H9 (cell line): ENCODE data around the gene PRKCA. TPM values are rescaled to one million over a fixed set of nuclear protein-coding genes. Genes with fewer than 3 reads are reported as not detected.
A peak's percentile ranks its signal among the peaks of the same experiment; 100 is the strongest.

Experiments
- DNase-seq: peaks from one replicate; pipeline ENCODE4 v3.0.0-alpha.2; 2017
- H2AFZ ChIP-seq: one replicate; pipeline ENCODE4 v1.6.1; 2013; ENCODE audit warnings: mild to moderate bottlenecking, low read length, control low read depth, moderate library complexity
- H2AK5ac ChIP-seq: 2 replicates; pipeline ENCODE4 v1.6.1; 2013; ENCODE audit warnings: low read length, control low read depth, mixed read lengths; ENCODE audit not compliant: insufficient read length
- H2BK120ac ChIP-seq: one replicate; pipeline ENCODE4 v1.6.1; 2013; ENCODE audit warnings: low read depth, mild to moderate bottlenecking, low read length, control low read depth, inconsistent platforms; ENCODE audit not compliant: poor library complexity, severe bottlenecking
- H2BK12ac ChIP-seq: 2 replicates; pipeline ENCODE4 v1.6.1; 2013; ENCODE audit warnings: low read length, control low read depth, mixed read lengths, low read depth; ENCODE audit not compliant: insufficient read length
- H2BK15ac ChIP-seq: 2 replicates; pipeline ENCODE4 v1.6.1; 2013; ENCODE audit warnings: low read depth, low read length, control low read depth
- H2BK20ac ChIP-seq: one replicate; pipeline ENCODE4 v1.6.1; 2013; ENCODE audit warnings: low read depth, mild to moderate bottlenecking, low read length, control low read depth, inconsistent platforms; ENCODE audit not compliant: poor library complexity, severe bottlenecking
- H2BK5ac ChIP-seq: 2 replicates; pipeline ENCODE4 v1.6.1; 2013; ENCODE audit warnings: low read length, control low read depth, mixed read lengths; ENCODE audit not compliant: insufficient read length
- H3K14ac ChIP-seq: 2 replicates; pipeline ENCODE4 v1.6.1; 2013; ENCODE audit warnings: low read length, control low read depth; ENCODE audit not compliant: insufficient read depth
- H3K18ac ChIP-seq: 2 replicates; pipeline ENCODE4 v1.6.1; 2013; ENCODE audit warnings: low read depth, mild to moderate bottlenecking, mixed read lengths, low read length, control low read depth; ENCODE audit not compliant: insufficient read length
- H3K23ac ChIP-seq: 2 replicates; pipeline ENCODE4 v1.6.1; 2013; ENCODE audit warnings: low read length, control low read depth, mixed read lengths, low read depth; ENCODE audit not compliant: insufficient read length
- H3K23me2 ChIP-seq: 2 replicates; pipeline ENCODE4 v1.6.1; 2013; ENCODE audit warnings: low read depth, mild to moderate bottlenecking, mixed read lengths, low read length, control low read depth; ENCODE audit not compliant: insufficient read length, poor library complexity, severe bottlenecking
- H3K27ac ChIP-seq: 2 replicates; pipeline ENCODE4 v1.5.1; 2013; ENCODE audit warnings: low read length, control low read depth, mixed read lengths, low read depth; ENCODE audit not compliant: insufficient read length
- H3K27me3 ChIP-seq: 2 replicates; pipeline ENCODE4 v1.6.1; 2013; ENCODE audit warnings: low read length, control low read depth, inconsistent platforms; ENCODE audit not compliant: insufficient read depth
- H3K4ac ChIP-seq: 2 replicates; pipeline ENCODE4 v1.6.1; 2013; ENCODE audit warnings: low read depth, mild to moderate bottlenecking, control low read depth, inconsistent platforms, low read length, moderate library complexity
- H3K4me1 ChIP-seq: 2 replicates; pipeline ENCODE4 v1.6.1; 2013; ENCODE audit warnings: low read length, control low read depth, inconsistent platforms; ENCODE audit not compliant: insufficient read depth
- H3K4me2 ChIP-seq: 2 replicates; pipeline ENCODE4 v1.6.1; 2013; ENCODE audit warnings: low read length, control low read depth, mixed read lengths; ENCODE audit not compliant: insufficient read length, insufficient read depth
- H3K56ac ChIP-seq: 2 replicates; pipeline ENCODE4 v1.6.1; 2013; ENCODE audit warnings: low read depth, mild to moderate bottlenecking, mixed read lengths, low read length, control low read depth; ENCODE audit not compliant: insufficient read length
- H3K79me1 ChIP-seq: 2 replicates; pipeline ENCODE4 v1.6.1; 2013; ENCODE audit warnings: low read depth, mild to moderate bottlenecking, moderate library complexity, low read length, control low read depth, inconsistent platforms; ENCODE audit not compliant: insufficient read depth, poor library complexity, severe bottlenecking
- H3K79me2 ChIP-seq: 2 replicates; pipeline ENCODE4 v1.6.1; 2013; ENCODE audit warnings: low read length, control low read depth, inconsistent platforms; ENCODE audit not compliant: insufficient read depth
- H3K9ac ChIP-seq: 2 replicates; pipeline ENCODE4 v1.6.1; 2013; ENCODE audit warnings: low read length, control low read depth, mixed read lengths; ENCODE audit not compliant: insufficient read length; ENCODE audit errors: extremely low read depth
- H3K9me3 ChIP-seq: one replicate; pipeline ENCODE4 v1.6.1; 2013; ENCODE audit warnings: low read depth, low read length, inconsistent platforms; ENCODE audit not compliant: control insufficient read depth
- H3T11ph ChIP-seq: one replicate; pipeline ENCODE4 v1.6.1; 2013; ENCODE audit warnings: mild to moderate bottlenecking, low read length, control low read depth, inconsistent platforms
- H4K20me1 ChIP-seq: one replicate; pipeline ENCODE4 v1.6.1; 2013; ENCODE audit not compliant: control insufficient read depth, insufficient read length, insufficient read depth
- H4K5ac ChIP-seq: 2 replicates; pipeline ENCODE4 v1.6.1; 2013; ENCODE audit warnings: low read depth, mild to moderate bottlenecking, mixed read lengths, low read length, control low read depth; ENCODE audit not compliant: insufficient read length
- H4K8ac ChIP-seq: replicated peaks from 2 replicates; pipeline ENCODE4 v1.6.1; 2013; ENCODE audit warnings: low read length, control low read depth, mixed read lengths, low read depth; ENCODE audit not compliant: insufficient read length
- H4K91ac ChIP-seq: 2 replicates; pipeline ENCODE4 v1.6.1; 2013; ENCODE audit warnings: low read depth, mild to moderate bottlenecking, moderate library complexity, mixed read lengths, low read length, control low read depth; ENCODE audit not compliant: insufficient read length
- H3K27ac Mint-ChIP-seq, 3 experiments: 2 replicates in 2 of 3; 3 replicates in 1 of 3; pipeline ENCODE4 v1.8.0; 2020 to 2021; ENCODE audit warnings: mixed read lengths in 3 of 3, mild to moderate bottlenecking in 1 of 3, moderate library complexity in 1 of 3
- H3K27me3 Mint-ChIP-seq: 2 replicates; pipeline ENCODE4 v1.8.0; 2021; ENCODE audit warnings: low read depth, mild to moderate bottlenecking, moderate library complexity, mixed read lengths
- H3K36me3 Mint-ChIP-seq, 3 experiments: 2 replicates in 2 of 3; 3 replicates in 1 of 3; pipeline ENCODE4 v1.8.0; 2020 to 2021; ENCODE audit warnings: low read depth in 3 of 3, mixed read lengths in 3 of 3; ENCODE audit not compliant: insufficient read depth in 1 of 3
- H3K4me1 Mint-ChIP-seq, 2 experiments: 2 replicates each; pipeline ENCODE4 v1.8.0; 2020; ENCODE audit warnings: mixed read lengths in 2 of 2
- H3K4me3 Mint-ChIP-seq, 2 experiments: 2 replicates in 1 of 2; 3 replicates in 1 of 2; pipeline ENCODE4 v1.8.0; 2020 to 2021; ENCODE audit warnings: mild to moderate bottlenecking in 2 of 2, mixed read lengths in 2 of 2, moderate library complexity in 1 of 2
- H3K9me3 Mint-ChIP-seq, 2 experiments: 2 replicates in 1 of 2; 3 replicates in 1 of 2; pipeline ENCODE4 v1.8.0; 2020; ENCODE audit warnings: mild to moderate bottlenecking in 2 of 2, mixed read lengths in 2 of 2, moderate library complexity in 1 of 2
- CTCF ChIP-seq: fragments of 200-600 bp; sonication (generic); conservative IDR thresholded peaks from 3 replicates; pipeline ENCODE4 v1.8.0; 2021; ENCODE audit warnings: antibody characterized with exemption, mild to moderate bottlenecking
- WGBS: extraction: QIAGEN DNeasy Blood & Tissue Kit; methylation state at CpG from one replicate; pipeline ENCODE4 v1.1.7; 2013; ENCODE audit warnings: missing lambda C conversion rate, low lambda C conversion rate, mixed read lengths; ENCODE audit not compliant: insufficient read length; ENCODE audit errors: extremely low coverage; 5-methylcytosine and 5-hydroxymethylcytosine counted together
- total RNA-seq: library from RNA; stranded (reverse); gene quantifications from 2 replicates; pipeline ENCODE4 v1.2.1, GENCODE V29; 2021

PRKCA gene
- total RNA-seq, 1 experiment from 2014 or later = 10.5 TPM

GRCh38 chr17:66790501-66791061, 488.2 kb downstream of the PRKCA start:
- Mint-ChIP-seq H3K4me1 (0 out of 4 replicates have a peak, but pooled peaks cover 5 to 8% of the 10 kb centered on the region in 2 experiments), H3K9me3 (no peaks in the 10 kb centered on the region)

More at GRCh38 chr17:66790501-66791061, 488.2 kb downstream of the PRKCA start:
- Histone ChIP-seq H4K20me1 (no peaks in the 10 kb centered on the region), H3K23me2 (no peaks in the 10 kb centered on the region), H3K56ac (no peak overlapping the region), H3K14ac (no peak overlapping the region), H4K5ac (no peak overlapping the region), H3K27ac (no peak overlapping the region), H3K4ac (no peak overlapping the region), H2AFZ (no peak overlapping the region), H3K4me2 (no peak overlapping the region), H2BK5ac (no peak overlapping the region), H3K9ac (no peak overlapping the region), H3K9me3 (no peaks in the 10 kb centered on the region), H3K18ac (no peak overlapping the region), H3T11ph (no peak overlapping the region), H4K8ac (no peak overlapping the region), H2BK12ac (no peak overlapping the region), H3K4me1 (peaks cover 4% of the 10 kb centered on the region; the same call in 1 of the 2 replicates), H3K79me1 (no peaks in the 10 kb centered on the region), H3K23ac (no peak overlapping the region), H3K79me2 (no peaks in the 10 kb centered on the region), H2BK20ac (no peak overlapping the region), H2BK120ac (no peak overlapping the region), H2AK5ac (no peak overlapping the region), H4K91ac (no peak overlapping the region), H2BK15ac (no peak overlapping the region), H3K27me3 (no peaks in the 10 kb centered on the region)
- H3K27me3 Mint-ChIP-seq = no peaks in the 10 kb centered on the region
- DNase-seq = no peak
- H3K36me3 Mint-ChIP-seq = peaks cover 0 to 2% (median 2%) of the 10 kb centered on the region in 3 experiments; a peak in 4 of 7 replicates
- TF ChIP-seq CTCF = peak; percentile 18; the same call in 1 of the 3 replicates
- H3K4me3 Mint-ChIP-seq = no peak overlapping the region
- WGBS = no CpG with 5 or more reads among the region's 11 CpGs
- H3K27ac Mint-ChIP-seq = peak overlapping the region in 1 of 3 experiments; percentile 50; a peak in 1 of 7 replicates
